Common myeloid progenitor, CD34-positive (primary cell): ENCODE measurements around the gene LPP.
A peak's percentile ranks its signal among the peaks of the same experiment; 100 is the strongest.

ENCODE experiments used
- CTCF ChIA-PET: fragments of 350-600 bp; sonication (Branson Sonifier 250); formaldehyde crosslinking; loops from one replicate; lab custom pipeline; 2021; ENCODE audit warnings: antibody characterized with exemption; lab: Charles Lee
- POLR2A ChIA-PET: fragments of 350-600 bp; sonication (Branson Sonifier 250); formaldehyde crosslinking; loops from one replicate; lab custom pipeline; 2021; ENCODE audit warnings: antibody characterized with exemption; lab: Charles Lee
- DNase-seq, 3 donors: peaks; one replicate each; pipeline versions ENCODE4 v3.0.0 to v3.0.0-alpha.2; 2013
- H3K27ac ChIP-seq, 2 experiments: 1 replicate in 1 of 2; 2 replicates in 1 of 2; pipeline ENCODE4 v1.7.0; 2013; ENCODE audit warnings: inconsistent platforms in 2 of 2, low read length in 2 of 2, mild to moderate bottlenecking in 2 of 2, low read depth in 1 of 2, moderate library complexity in 1 of 2; ENCODE audit not compliant: severe bottlenecking in 2 of 2, insufficient read depth in 1 of 2, poor library complexity in 1 of 2
- H3K27me3 ChIP-seq, 5 experiments: replicated peaks in 2 of 5; 1 replicate in 3 of 5; 2 replicates in 2 of 5; pipeline versions ENCODE4 v1.6.1 to v1.7.0; 2013; ENCODE audit warnings: low read length in 4 of 5, mild to moderate bottlenecking in 2 of 5, moderate library complexity in 2 of 5, inconsistent platforms in 1 of 5; ENCODE audit not compliant: insufficient read depth in 5 of 5, control insufficient read depth in 4 of 5
- H3K36me3 ChIP-seq, 4 experiments: 1 replicate in 2 of 4; 2 replicates in 2 of 4; pipeline versions ENCODE4 v1.6.1 to v1.7.0; 2013; ENCODE audit warnings: low read length in 3 of 4, control low read depth in 1 of 4, mild to moderate bottlenecking in 1 of 4; ENCODE audit not compliant: control insufficient read depth in 4 of 4, insufficient read depth in 4 of 4
- H3K4me1 ChIP-seq, 4 experiments: 1 replicate in 3 of 4; 2 replicates in 1 of 4; pipeline versions ENCODE4 v1.6.1 to v1.7.1; 2013; ENCODE audit warnings: low read length in 3 of 4, mild to moderate bottlenecking in 3 of 4, control low read depth in 1 of 4, inconsistent platforms in 1 of 4, moderate library complexity in 1 of 4; ENCODE audit not compliant: control insufficient read depth in 4 of 4, insufficient read depth in 4 of 4; ENCODE audit errors: control extremely low read depth in 1 of 4
- H3K4me3 ChIP-seq, 7 experiments: 1 replicate in 4 of 7; 2 replicates in 3 of 7; pipeline versions ENCODE4 v1.5.1 to v1.7.0; 2013; ENCODE audit warnings: mild to moderate bottlenecking in 7 of 7, low read length in 6 of 7, moderate library complexity in 6 of 7, inconsistent platforms in 2 of 7, low read depth in 2 of 7, control low read depth in 1 of 7; ENCODE audit not compliant: insufficient read depth in 4 of 7, control insufficient read depth in 1 of 7; ENCODE audit errors: extremely low read depth in 1 of 7
- H3K9me3 ChIP-seq, 5 experiments: 1 replicate in 4 of 5; 2 replicates in 1 of 5; pipeline versions ENCODE4 v1.6.1 to v1.7.1; 2013; ENCODE audit warnings: low read length in 4 of 5, mild to moderate bottlenecking in 2 of 5, inconsistent platforms in 1 of 5, low read depth in 1 of 5, moderate library complexity in 1 of 5; ENCODE audit not compliant: control insufficient read depth in 4 of 5, insufficient read depth in 2 of 5; ENCODE audit errors: control extremely low read depth in 1 of 5
- WGBS: methylation state at CpG from one replicate; pipeline ENCODE4 v1.1.5; 2013; ENCODE audit not compliant: insufficient coverage; 5-methylcytosine and 5-hydroxymethylcytosine counted together

Gene LPP

DNA sequence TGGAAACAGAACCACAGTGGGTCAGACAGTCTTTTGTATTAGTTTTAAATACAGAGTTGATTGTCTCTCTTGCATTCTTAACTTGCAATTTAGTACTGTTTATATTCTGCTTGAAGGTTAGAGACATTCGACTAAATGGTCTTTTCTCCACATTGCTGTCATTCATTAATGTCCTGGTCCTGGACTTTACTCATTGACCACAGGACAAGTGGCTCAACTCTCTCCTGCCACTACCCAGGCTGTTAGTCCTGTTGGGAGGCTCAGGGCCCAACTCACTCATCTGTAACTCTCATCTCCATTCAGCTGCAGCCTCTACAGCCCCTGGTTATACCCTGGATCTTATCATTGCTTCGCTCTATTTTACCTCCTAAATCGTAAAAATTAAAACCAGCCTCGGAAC is 427.4 kb downstream of the LPP start:
- no peaks in the 10 kb centered on the region for H3K9me3 ChIP-seq
- no peaks in the 10 kb centered on the region for H3K27me3 ChIP-seq
- CTCF ChIA-PET = no interaction called here
- WGBS = 98% methylated on average over 4 of the region's 4 CpGs
- POLR2A ChIA-PET = no interaction called here
- no peak for DNase-seq
- no peaks in the 10 kb centered on the region for H3K36me3 ChIP-seq
- H3K4me1 ChIP-seq = peaks cover 10 to 33% (median 20%) of the 10 kb centered on the region in 4 experiments
- H3K27ac ChIP-seq = no peak overlapping the region
- no peak overlapping the region for H3K4me3 ChIP-seq

DNA sequence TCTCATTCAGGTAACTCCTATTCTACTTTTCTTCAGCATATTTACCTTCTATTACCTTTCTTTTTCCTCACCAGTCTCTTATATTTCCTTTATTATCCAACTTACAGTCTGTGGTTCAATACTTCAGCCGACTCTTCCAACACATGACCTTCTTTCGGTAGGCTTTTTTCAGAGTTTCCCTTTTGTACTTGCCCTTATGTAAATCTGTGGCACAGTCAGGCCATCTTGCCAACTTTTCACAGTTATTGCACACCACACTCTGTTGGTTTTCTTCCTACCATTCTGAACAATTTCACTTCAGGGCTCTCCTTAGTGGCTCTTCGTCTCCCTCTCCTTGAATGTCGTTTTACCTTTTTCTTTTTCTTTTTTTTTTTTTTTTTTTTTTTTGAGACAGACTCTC is 427.8 kb downstream of the LPP start:
- H3K36me3 ChIP-seq = no peaks in the 10 kb centered on the region
- peaks cover 10 to 33% (median 20%) of the 10 kb centered on the region in 4 experiments for H3K4me1 ChIP-seq
- ChIA-PET POLR2A (no interaction called here), CTCF (no interaction called here)
- DNase-seq = no peak
- H3K9me3 ChIP-seq = no peaks in the 10 kb centered on the region
- H3K27me3 ChIP-seq = no peaks in the 10 kb centered on the region
- H3K27ac ChIP-seq = no peak overlapping the region
- 68% methylated on average over 4 of the region's 4 CpGs for WGBS
- H3K4me3 ChIP-seq = no peak overlapping the region

GRCh38 chr3:188583341-188584161 is 429.6 kb downstream of the LPP start:
- Histone ChIP-seq H3K4me3 (peak overlapping the region in 3 of 7 experiments; percentile 12 to 39 (median 17)), H3K4me1 (peaks cover 10 to 30% (median 22%) of the 10 kb centered on the region in 4 experiments), H3K9me3 (no peaks in the 10 kb centered on the region), H3K36me3 (no peaks in the 10 kb centered on the region), H3K27ac (peak overlapping the region in 1 of 2 experiments; percentile 65), H3K27me3 (no peaks in the 10 kb centered on the region)
- WGBS = 40% methylated on average over 2 of the region's 9 CpGs
- ChIA-PET POLR2A (interaction anchor here (0.7 to 0.8 kb wide), 2 partner anchors 9 to 23 kb away, joined by 3 to 5 read pairs; no protein-coding TSS in a partner anchor), CTCF (interaction anchor here (0.9 to 3.4 kb wide), 2 partner anchors 9 to 843 kb away, joined by 3 to 11 read pairs; no protein-coding TSS in a partner anchor)
- DNase-seq = no peak

DNA sequence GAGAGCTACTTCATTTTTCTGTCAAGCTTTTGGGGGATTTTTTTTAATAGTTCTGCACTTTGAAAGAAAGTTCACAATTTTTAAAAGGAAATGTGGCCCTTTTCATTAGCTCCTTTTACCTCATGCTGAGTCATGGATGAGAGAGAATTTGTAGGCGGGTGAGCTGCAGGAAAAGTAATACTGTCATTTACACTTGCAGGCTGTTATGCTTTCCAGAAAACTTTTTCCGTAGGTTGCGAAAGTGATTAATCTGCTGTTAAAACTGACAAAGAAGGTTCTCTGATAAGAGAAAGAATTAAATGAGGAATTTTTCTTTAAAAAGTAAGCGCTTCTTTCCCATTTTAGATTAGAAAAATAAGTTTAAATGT is 430.2 kb downstream of the LPP start:
- Histone ChIP-seq H3K4me1 (peaks cover 14 to 32% (median 27%) of the 10 kb centered on the region in 4 experiments), H3K9me3 (no peaks in the 10 kb centered on the region), H3K36me3 (no peaks in the 10 kb centered on the region), H3K4me3 (peak overlapping the region in 6 of 7 experiments; percentile 12 to 50 (median 22)), H3K27me3 (no peaks in the 10 kb centered on the region), H3K27ac (peak overlapping the region in 1 of 2 experiments; percentile 65)
- 7% methylated on average over 3 of the region's 4 CpGs for WGBS
- POLR2A ChIA-PET = interaction anchor here (0.7 to 0.8 kb wide), 2 partner anchors 10 to 23 kb away, joined by 3 to 5 read pairs; no protein-coding TSS in a partner anchor
- CTCF ChIA-PET = interaction anchor here (0.9 to 3.4 kb wide), 2 partner anchors 10 to 844 kb away, joined by 3 to 11 read pairs; no protein-coding TSS in a partner anchor
- DNase-seq = peak; percentile 31 to 86 (median 79)

DNA sequence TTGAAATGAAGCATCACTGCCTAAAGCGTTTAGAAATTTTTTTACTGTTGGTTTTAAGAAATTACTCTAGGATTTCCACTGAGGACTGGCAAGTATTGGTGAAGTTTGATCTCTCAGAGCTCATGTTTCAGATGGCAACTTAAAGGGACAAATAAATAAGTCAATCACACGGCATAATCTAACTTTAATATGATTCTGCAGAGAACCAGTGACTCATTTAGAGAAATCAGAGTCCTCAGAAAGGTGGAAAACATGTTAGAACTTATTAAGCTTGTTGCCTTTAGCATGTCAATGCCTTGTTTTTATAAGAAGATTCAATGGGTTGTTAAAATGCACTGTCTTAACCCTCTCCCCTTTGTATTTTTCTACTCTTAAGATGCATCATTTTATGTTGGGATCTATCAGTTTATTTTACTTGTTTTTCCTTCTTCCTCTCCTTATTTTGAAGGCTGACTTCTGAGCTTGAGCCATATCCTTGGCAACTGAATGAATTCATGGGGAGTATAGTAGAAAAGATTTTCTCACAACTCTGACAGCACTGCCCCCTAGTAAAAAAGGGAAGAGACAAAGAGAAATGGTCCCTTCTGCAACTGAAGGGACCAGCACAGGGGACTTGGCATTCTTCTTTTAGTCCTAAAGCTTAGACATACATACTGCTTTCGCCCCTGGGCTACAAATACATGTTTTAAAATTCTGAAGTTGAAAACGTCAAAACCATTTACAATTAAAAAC is 431.2 kb downstream of the LPP start:
- DNase-seq = peak in 2 of 3 donors; percentile 24 to 28
- ChIA-PET POLR2A (interaction anchor here (0.7 kb wide), 1 partner anchor 261 kb away, joined by 3 read pairs; no protein-coding TSS in a partner anchor), CTCF (interaction anchor here (0.6 to 3.4 kb wide), 4 partner anchors 11 to 560 kb away, joined by 3 to 11 read pairs (median 4); no protein-coding TSS in a partner anchor)
- H3K9me3 ChIP-seq = no peaks in the 10 kb centered on the region
- H3K4me1 ChIP-seq = peaks cover 14 to 39% (median 30%) of the 10 kb centered on the region in 4 experiments
- H3K27ac ChIP-seq = peak overlapping the region in 1 of 2 experiments; percentile 65
- H3K36me3 ChIP-seq = no peaks in the 10 kb centered on the region
- H3K4me3 ChIP-seq = no peak overlapping the region
- WGBS = 92% methylated on average over 2 of the region's 4 CpGs
- H3K27me3 ChIP-seq = no peaks in the 10 kb centered on the region

DNA sequence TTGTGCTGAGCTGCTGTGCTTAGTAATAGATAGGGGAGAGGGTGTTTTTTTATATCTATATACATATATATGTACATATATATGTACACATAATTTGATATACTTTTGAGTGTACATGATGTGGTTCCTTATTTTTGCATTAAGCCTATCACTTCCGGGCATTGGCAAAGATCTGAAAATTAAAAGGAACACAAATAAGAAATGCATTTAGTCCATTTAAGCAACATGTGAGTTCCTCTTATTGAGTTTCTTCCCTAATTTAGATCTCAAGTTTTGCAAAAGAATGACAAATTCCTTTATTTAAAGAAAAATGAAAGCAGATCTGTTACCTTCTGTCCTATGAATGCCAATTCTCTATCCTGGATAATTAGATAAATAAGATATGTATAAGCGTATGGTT is 435.1 kb downstream of the LPP start:
- WGBS = 0% methylated on average over 1 of the region's 2 CpGs
- POLR2A ChIA-PET = no interaction called here

More for the DNA sequence above, 435.1 kb downstream of the LPP start:
- CTCF ChIA-PET = interaction anchor here (1.1 kb wide), 1 partner anchor 10 kb away, joined by 3 read pairs; no protein-coding TSS in a partner anchor
- Histone ChIP-seq H3K9me3 (no peaks in the 10 kb centered on the region), H3K4me1 (peaks cover 6 to 28% (median 22%) of the 10 kb centered on the region in 4 experiments), H3K27me3 (no peaks in the 10 kb centered on the region), H3K27ac (no peak overlapping the region), H3K4me3 (peak overlapping the region in 1 of 7 experiments; percentile 16), H3K36me3 (no peaks in the 10 kb centered on the region)
- peak in 2 of 3 donors; percentile 73 to 79 for DNase-seq
